Adrenal gland (tissue), 5 donors: Measurements from ENCODE around the gene ADAMTS9.

Experiments used
- POLR2A ChIP-seq, 2 donors: fragments of 450-650 bp; IDR thresholded peaks; one replicate each; pipeline ENCODE4 v1.6.1; 2017; ENCODE audit warnings: antibody characterized with exemption in 2 of 2, mild to moderate bottlenecking in 2 of 2, moderate library complexity in 1 of 2
- TF ChIP-seq, protein P1 (sequence below), 6 experiments: fragments of 450-650 bp in 4 of 6; fragments of 200-600 bp in 2 of 6; sonication (generic) in 1 of 6; IDR thresholded peaks; 1 replicate in 5 of 6; 2 replicates in 1 of 6; pipeline versions ENCODE4 v1.5.1 to v1.8.0; 2016 to 2021; ENCODE audit warnings: antibody characterized with exemption in 6 of 6, mild to moderate bottlenecking in 2 of 6, moderate library complexity in 1 of 6
- donor health status: DM: no; HTN: no; CAD: no.

DNA sequence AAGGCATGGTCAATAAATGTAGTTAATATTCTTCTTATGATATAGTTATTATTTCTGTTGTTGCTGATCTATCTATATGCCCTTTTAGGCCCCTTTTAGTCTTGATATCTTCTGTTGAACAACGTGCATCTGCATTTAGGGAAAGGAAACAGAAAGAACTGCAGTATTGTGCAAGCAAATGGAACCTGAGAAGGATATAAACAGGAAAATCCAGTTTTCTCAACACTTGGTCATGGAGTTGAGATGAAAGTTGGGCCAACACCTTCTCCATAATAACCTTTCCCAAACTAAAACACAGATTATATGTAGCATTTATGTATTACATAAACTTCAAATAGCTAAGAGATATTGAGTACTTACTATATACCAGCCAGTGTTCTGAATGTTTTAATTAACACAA, 179.7 kb downstream of the ADAMTS9 start:
- TF ChIP-seq, protein P1, sequence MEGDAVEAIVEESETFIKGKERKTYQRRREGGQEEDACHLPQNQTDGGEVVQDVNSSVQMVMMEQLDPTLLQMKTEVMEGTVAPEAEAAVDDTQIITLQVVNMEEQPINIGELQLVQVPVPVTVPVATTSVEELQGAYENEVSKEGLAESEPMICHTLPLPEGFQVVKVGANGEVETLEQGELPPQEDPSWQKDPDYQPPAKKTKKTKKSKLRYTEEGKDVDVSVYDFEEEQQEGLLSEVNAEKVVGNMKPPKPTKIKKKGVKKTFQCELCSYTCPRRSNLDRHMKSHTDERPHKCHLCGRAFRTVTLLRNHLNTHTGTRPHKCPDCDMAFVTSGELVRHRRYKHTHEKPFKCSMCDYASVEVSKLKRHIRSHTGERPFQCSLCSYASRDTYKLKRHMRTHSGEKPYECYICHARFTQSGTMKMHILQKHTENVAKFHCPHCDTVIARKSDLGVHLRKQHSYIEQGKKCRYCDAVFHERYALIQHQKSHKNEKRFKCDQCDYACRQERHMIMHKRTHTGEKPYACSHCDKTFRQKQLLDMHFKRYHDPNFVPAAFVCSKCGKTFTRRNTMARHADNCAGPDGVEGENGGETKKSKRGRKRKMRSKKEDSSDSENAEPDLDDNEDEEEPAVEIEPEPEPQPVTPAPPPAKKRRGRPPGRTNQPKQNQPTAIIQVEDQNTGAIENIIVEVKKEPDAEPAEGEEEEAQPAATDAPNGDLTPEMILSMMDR (IDR thresholded peaks at IDR 0.05), result no peak
- TF ChIP-seq POLR2A (IDR thresholded peaks at IDR 0.05), result no peak
